HG02885 (cell line): ENCODE results near the gene CCM2L.

ENCODE experiments used
- ATAC-seq: cut with Tn5 transposase; IDR thresholded peaks from one replicate; pipeline ENCODE4 v1.9.1; 2021; ENCODE audit warnings: mild to moderate bottlenecking; ENCODE audit not compliant: unreplicated experiment, poor library complexity

CCM2L gene

DNA sequence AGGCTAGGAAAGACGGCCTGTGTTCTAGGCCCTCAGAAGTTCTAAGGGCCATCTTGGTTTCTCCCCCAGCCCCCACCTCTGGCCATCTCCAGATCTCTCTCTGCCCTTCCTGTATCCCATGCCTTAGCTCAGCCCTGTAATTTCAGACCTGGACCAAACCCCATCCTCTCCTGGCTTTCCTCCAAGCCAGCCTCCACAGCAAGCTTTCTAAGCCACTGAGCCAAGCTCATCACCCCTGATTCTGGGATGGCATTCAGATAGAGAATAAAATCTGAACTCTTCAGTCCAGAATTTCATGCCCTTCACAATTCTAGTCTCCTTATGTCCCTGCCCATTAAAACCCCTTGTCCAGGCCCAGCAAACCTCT is 18.9 kb upstream of the CCM2L start:
- no peak for ATAC-seq

DNA sequence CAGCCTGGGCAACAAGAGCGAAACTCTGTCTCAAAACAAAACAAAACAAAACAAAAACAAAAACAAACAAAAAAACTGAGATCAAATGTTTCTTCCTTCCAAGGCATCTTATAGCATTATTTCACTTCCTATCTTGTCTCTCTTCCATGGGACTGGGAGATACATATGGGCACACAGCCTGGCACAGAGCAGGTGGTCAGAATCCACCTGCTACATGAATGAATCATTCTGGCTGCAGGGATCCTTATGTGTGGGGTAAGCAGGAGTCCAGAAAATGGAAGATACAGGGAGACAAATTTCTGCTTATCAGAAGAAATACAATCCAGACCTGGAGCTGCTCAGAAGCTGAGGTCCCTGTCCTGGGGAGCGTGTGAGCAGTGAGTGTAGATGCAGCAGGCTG is 18.2 kb upstream of the CCM2L start:
- no peak for ATAC-seq

DNA sequence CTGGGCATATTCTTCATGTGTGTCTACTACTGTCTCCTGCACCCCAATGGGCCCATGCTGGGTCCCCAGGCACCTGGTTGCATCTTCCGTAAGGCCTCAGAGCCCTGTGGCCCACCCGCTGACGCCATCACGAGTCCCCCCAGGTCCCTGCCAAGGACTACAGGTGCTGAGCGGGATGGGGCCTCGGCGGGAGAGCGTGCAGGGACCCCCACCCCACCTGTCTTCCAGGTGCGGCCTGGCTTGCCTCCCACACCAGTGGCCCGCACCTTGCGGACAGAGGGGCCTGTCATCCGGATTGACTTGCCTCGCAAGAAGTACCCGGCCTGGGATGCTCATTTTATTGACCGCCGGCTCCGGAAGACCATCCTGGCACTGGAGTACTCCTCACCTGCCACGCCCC is 13.2 kb upstream of the CCM2L start:
- ATAC-seq = no peak

GRCh38 chr20:31998246-31998645 is 12.0 kb upstream of the CCM2L start:
- ATAC-seq = no peak

GRCh38 chr20:32003325-32003724 is 6.9 kb upstream of the CCM2L start:
- ATAC-seq = no peak

- no peak for ATAC-seq
Measured at GRCh38 chr20:32004963-32005362, 5.3 kb upstream of the CCM2L start.

GRCh38 chr20:32006053-32006452 is 4.2 kb upstream of the CCM2L start:
- no peak for ATAC-seq

- ATAC-seq = no peak
Measured at GRCh38 chr20:32006841-32007786, 3.1 kb upstream of the CCM2L start.

- no peak for ATAC-seq
Measured at GRCh38 chr20:32007787-32008616, 2.2 kb upstream of the CCM2L start.

GRCh38 chr20:32009564-32009963 is 674 bp upstream of the CCM2L start:
- no peak for ATAC-seq

DNA sequence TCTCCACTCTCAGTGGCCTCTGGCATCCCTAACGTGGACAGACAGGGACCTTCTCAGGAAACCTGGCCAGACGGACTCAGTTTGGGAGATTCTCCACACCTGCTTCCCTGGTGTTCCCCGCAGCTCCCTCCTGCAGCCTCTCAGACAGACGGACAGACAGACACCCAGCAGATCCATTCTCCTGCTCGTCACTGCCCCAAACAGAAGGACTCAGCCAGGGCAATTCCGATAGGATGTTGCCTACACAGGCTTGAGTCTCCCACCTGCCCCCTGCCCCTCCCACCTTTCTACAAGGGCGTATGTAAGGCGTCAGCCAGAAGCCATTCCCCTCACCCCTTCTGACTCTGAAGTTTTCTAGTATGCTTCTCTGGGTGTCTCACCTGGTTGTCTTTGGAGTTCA is 428 bp downstream of the CCM2L start:
- ATAC-seq = no peak

DNA sequence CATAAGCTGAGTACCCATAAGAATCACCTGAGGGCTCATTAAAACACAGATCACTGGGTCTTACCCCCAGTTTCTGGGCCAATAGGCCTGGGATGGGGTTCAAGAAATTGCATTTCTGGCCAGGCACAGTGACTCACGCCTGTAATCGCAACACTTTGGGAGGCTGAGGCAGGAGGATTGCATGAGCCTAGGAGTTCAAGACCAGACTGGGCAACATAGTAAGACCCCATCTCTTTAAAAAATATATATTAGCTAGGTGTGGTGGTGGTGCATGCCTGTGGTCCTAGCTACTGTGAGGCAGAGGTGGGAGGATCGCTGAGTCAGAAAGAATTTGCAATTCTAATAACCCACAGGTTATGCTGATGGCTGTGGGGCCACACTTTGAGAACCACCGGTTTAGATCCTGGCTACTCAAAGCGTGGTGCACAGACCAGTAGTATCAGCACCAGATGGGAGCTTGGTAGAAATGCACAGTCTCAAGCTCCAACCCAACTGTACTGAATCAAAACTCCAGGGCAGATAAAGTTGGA is 2.0 kb downstream of the CCM2L start:
- ATAC-seq = no peak

DNA sequence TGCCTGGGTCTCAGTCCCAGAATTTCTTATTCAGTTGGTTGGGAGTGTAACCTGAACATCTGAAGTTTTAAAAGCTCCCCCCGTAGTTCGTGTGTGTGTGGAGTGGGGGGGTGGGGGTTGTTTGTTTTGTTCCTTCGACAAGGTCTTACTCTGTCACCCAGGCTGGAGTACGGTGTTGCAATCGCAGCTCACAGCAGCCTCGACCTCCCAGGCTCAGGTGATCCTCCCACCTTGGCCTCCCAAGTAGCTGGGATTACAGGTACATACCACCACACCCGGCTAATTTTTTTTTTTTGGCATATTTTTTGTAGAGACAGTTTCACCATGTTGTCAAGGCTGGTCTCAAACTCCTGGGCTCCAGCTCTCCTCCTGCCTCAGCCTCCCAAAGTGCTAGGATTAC is 3.1 kb downstream of the CCM2L start:
- no peak for ATAC-seq

DNA sequence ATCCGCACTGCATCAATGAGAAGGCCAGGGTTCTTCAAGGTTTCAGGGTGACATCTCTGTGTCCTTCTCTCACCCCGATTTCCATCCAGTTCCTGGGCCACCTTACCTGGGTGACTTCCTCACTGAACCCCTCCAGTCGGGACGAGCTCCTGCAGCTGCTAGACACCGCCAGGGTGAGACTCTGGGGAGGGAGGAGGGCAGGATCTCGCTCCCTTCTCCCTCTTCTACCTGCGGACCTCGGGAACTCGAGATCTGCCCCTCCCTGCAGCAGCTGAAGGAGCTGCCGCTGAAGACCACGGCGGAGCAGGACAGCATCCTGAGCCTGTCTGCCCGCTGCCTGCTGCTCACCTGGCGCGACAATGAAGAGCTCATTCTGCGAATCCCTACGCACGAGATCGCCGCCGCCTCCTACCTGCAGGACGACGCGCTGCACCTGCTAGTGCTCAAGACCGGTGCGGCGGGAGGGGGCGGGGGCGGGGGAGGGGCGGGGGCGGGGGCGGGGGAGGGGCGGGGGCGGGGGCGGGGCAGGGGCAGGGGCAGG is 7.5 kb downstream of the CCM2L start:
- no peak for ATAC-seq

- ATAC-seq = peak; percentile 53
Measured at GRCh38 chr20:32018269-32019155, 8.3 kb downstream of the CCM2L start.

DNA sequence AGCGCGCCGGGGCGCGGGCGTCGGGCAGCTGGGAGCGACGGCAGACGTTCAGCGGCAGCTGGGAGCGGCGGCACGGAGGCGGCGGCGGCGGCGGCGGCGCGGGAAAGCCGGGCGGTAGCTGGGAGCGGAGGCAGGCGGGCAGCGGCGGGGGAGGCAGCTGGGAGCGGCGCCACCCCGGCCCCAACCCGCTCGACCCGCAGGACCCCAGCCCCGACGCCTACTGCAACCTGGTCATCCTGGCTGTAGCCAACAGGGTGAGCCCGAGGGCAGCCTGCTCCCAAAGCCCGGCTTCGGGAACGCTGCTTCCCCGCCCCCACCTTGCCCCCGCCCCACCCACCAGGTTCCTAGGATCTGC is 8.9 kb downstream of the CCM2L start:
- ATAC-seq = no peak

DNA sequence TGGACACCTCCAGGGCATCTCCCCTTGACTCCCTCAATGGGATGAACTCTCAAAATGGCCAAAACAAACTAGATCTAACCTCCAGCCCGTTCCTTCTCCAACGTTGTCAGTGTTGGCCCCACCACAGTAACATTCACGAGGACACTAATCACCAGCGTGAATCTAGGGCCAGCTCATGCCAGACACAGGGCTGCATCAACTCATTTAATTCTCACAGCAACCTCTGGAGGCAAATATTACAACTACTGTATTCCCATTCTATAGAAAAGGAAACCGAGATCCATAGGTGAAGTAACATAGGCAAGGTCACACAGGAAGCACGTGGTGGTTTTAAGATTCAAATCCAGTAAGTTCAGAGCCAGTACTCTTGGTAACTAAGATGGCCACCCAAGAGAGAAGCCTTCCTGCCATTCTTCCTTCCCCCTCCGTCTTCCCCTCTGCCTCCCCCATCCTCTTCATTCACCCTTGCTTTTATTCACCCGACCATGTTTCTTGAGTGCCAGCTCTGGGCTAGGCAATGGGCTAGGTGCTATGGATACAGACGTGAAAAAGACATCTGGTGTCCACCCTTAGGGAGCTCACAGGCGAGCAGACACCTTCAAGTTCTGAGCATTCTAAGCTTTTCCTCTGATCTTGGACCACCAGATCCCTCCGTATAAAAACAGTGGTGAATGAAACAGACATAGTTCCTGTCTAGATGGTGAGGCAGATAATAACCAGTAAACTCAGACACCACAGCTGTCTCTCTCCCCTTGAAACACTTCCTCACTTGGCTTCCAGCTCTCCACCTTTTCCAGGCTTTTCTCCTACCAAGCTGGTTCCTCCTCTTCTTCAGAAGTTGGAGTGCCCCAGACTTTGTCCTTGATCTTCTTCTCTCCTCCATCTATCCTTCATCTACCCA is 9.6 kb downstream of the CCM2L start:
- ATAC-seq = no peak

GRCh38 chr20:32021091-32021490 is 10.9 kb downstream of the CCM2L start:
- ATAC-seq = no peak

- no peak for ATAC-seq
Measured at GRCh38 chr20:32024683-32025295, 14.6 kb downstream of the CCM2L start.
